Measurements from ENCODE around the gene OXSR1.

OXSR1 gene

GRCh38 chr3:38164952-38165721 lies at the start of gene OXSR1:
OXSR1 (plus strand) TSS chr3:38165537; CDS start chr3:38165877, 340 bp downstream.
- Mint-ChIP-seq H3K4me3 (peak within 1 kb of the TSS; percentile 95), H3K27me3 (no peaks in the 10 kb centered on the region), H3K9me3 (no peaks in the 10 kb centered on the region), H3K4me1 (peaks cover 44% of the 10 kb centered on the region), H3K36me3 (peaks cover 11% of the 10 kb centered on the region), H3K27ac (peak within 1 kb of the TSS; percentile 100)

DNA sequence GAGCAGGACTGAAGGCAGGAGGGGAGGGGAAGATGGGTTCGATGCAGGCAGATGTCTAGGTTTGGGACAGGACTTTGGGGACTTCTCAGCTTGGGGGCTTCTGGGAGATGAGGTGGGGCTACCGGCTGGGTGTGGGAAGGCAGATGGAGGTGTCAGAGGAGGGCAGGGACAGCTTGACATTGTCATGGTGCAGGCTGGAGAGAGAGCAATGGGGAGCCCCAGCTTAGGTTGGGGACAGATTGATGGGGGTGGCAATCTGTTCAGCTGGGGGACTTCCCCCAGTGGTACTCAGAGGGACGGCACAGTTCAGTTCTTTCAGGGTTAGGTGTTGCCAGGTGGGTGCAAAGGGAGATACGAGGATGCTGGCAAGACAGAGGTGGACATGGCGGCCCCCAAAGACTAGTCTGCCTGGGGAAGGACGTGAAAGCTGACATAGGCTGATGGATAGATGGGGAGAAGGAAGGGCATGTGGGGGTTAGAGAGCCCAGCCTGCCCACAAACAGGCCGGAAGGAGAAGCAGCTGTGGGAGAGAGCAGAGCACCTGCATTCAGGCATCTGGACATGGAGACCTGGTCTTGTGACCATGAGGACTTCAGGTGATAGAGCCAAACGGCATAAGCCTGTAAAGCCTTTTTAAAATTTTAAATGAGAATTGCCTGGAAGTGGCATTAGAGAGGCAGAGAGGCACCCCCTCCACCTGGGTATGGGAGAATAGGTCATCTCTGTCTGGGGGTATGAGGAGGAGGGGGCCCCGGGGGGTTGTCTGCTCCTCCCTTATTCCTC lies 49.5 kb upstream of the OXSR1 start:
- no peak overlapping the region for H3K27ac Mint-ChIP-seq
- H3K36me3 Mint-ChIP-seq = no peaks in the 10 kb centered on the region
- no peaks in the 10 kb centered on the region for H3K27me3 Mint-ChIP-seq
- H3K4me3 Mint-ChIP-seq = no peak overlapping the region
- no peaks in the 10 kb centered on the region for H3K9me3 Mint-ChIP-seq
- H3K4me1 Mint-ChIP-seq = peaks cover 7% of the 10 kb centered on the region

- Mint-ChIP-seq H3K9me3 (no peaks in the 10 kb centered on the region), H3K27me3 (no peaks in the 10 kb centered on the region), H3K27ac (no peak overlapping the region), H3K4me1 (peaks cover 7% of the 10 kb centered on the region), H3K4me3 (no peak overlapping the region), H3K36me3 (no peaks in the 10 kb centered on the region)
Measured at GRCh38 chr3:38116471-38117162, 48.7 kb upstream of the OXSR1 start.

- no peak overlapping the region for H3K4me3 Mint-ChIP-seq
- no peak overlapping the region for H3K27ac Mint-ChIP-seq
- peaks cover 7% of the 10 kb centered on the region for H3K4me1 Mint-ChIP-seq
- no peaks in the 10 kb centered on the region for H3K36me3 Mint-ChIP-seq
- H3K27me3 Mint-ChIP-seq = no peaks in the 10 kb centered on the region
- H3K9me3 Mint-ChIP-seq = no peaks in the 10 kb centered on the region
Measured at GRCh38 chr3:38117163-38117716, 48.1 kb upstream of the OXSR1 start.

- no peaks in the 10 kb centered on the region for H3K36me3 Mint-ChIP-seq
- H3K27ac Mint-ChIP-seq = no peak overlapping the region
- H3K9me3 Mint-ChIP-seq = no peaks in the 10 kb centered on the region
- no peaks in the 10 kb centered on the region for H3K27me3 Mint-ChIP-seq
- no peak overlapping the region for H3K4me3 Mint-ChIP-seq
- H3K4me1 Mint-ChIP-seq = peaks cover 7% of the 10 kb centered on the region
Measured at GRCh38 chr3:38117748-38118420, 47.5 kb upstream of the OXSR1 start.

DNA sequence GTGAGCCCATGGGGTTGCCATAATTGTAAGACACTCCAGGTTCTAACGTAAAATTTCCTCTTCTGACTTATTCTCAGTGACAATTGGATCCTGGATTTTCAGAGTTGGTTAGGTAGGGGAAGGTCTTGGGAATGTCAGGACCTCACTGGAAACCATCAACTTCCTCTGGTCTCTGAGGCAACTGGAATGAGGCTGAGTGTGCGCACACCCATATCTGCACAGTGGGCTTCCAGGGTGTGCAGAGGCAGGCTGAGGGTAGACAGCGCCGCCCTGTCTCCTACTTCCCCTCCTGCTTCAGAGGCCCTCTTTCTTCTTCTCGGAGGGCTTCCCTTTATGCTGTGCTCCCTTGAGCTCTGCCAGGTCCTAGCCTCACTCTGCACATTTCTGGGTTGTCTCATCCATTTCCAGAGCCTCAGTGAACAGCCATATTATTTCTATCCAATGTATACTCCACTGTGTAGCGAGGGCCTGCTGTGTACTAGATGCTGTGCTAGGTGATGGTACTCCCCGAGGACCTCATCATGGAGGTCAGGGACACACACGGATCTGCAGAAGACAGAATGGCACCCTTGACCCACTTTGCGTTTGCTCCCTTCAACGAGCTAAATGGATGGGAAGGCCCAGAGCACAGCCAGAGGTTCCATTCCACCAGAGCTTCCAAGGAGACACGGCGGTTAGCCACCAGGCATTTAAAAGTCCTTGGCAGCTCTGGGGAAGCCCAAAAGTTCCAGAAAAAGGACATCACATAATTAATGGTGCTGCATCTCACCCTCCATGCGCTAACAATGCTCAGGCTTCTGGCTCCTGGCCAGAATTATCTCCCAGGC lies 46.7 kb upstream of the OXSR1 start:
- Mint-ChIP-seq H3K27ac (no peak overlapping the region), H3K36me3 (no peaks in the 10 kb centered on the region), H3K4me3 (no peak overlapping the region), H3K27me3 (no peaks in the 10 kb centered on the region), H3K9me3 (no peaks in the 10 kb centered on the region), H3K4me1 (peaks cover 7% of the 10 kb centered on the region)

DNA sequence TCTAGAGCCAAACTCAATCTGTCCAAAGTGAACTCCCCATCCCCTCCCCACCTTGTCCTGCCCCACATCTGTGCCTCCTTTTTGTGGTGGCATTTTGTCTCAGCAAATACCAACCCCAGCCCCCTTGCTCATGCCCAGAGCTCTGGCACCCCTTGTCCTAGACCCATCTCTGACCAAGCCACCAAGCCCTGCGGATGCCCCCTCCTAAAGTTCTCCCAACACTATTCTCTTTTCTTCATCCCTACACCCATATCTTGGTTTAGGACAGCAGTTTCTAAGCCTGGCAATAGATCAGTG lies 46.1 kb upstream of the OXSR1 start:
- peaks cover 7% of the 10 kb centered on the region for H3K4me1 Mint-ChIP-seq
- H3K4me3 Mint-ChIP-seq = no peak overlapping the region
- no peaks in the 10 kb centered on the region for H3K27me3 Mint-ChIP-seq
- no peaks in the 10 kb centered on the region for H3K36me3 Mint-ChIP-seq
- H3K27ac Mint-ChIP-seq = no peak overlapping the region
- no peaks in the 10 kb centered on the region for H3K9me3 Mint-ChIP-seq

DNA sequence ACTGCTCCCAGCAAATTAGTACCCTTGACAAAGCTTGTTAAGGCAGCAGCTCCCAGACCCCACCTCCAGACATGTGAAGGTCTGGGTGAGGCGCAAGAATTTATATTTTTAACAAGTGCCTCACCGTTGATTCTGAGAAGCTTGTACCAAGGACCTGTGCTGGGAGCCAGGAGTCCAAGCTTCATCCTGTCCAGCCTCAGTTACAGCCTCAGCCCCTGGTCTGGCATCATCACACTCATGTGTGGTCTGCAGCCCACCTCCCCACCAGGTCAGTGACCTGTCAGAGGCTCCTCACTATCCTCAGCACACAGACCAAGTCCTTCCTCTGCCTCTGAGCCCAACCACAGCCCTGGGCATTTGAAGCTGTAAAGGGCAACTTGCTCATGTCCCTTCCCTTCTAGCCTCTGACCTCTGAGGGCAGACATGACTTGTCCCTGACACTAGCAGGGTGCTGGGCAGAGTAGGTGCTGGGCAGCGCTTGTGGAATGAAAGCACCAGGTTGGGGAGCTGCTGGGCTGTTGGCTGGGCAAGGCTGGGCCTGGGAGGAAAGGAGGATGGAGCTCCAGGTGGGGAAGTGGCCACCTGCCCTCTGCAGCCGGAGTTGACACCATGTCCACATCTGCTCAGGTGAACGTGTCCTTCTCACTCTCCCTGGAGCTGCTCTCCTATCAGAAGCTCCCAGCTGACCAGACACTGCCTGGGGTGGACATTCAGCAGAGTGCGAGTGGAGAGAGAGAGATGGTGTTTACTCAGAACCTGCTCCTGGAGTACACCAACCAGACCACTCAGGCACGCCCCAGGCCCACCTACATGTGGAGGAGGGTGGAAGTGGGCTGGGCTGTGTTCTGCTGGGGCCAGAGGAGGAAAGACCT lies 45.3 kb upstream of the OXSR1 start:
- Mint-ChIP-seq H3K4me1 (peaks cover 7% of the 10 kb centered on the region), H3K27ac (peak overlapping the region; percentile 41), H3K36me3 (peaks cover 3% of the 10 kb centered on the region), H3K4me3 (no peak overlapping the region), H3K9me3 (no peaks in the 10 kb centered on the region), H3K27me3 (no peaks in the 10 kb centered on the region)

DNA sequence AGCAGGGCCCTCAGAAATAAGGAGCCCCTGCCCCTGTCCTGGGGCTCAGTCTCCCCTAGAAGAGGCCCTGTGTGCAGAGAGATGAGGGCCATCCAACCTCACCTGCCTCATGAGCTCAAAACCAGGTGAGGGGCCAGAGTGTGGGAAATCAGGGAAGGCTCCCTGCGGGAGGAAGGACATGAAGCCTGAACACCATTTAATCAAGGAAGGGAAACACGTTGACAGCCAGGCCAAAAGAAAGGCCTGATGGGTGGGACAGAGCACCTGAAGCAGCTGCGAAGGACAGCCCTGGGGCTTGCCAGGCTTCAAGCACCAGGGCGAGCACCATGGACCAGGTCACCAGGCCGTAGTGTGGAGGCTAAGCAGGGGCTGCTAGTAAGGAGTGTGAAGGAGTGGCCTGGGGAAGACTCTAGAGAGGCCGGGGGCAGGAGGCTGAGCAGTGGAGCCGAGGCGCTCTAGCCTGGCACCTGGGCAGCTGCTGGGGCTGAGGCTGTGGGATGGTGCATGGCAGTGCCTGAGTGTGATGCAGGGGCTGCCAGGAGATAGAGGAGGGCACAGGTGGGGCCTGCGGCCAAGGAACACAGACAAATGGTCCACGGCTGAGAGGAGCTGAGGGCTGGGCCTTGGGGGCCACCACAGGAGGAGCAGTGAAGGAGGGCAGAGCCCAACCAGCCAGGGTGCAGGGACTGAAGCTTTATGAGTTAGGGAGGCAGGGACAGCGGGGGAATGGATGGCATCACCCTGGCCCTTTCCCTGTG lies 44.5 kb upstream of the OXSR1 start:
- Mint-ChIP-seq H3K4me3 (no peak overlapping the region), H3K4me1 (peaks cover 7% of the 10 kb centered on the region), H3K36me3 (peaks cover 4% of the 10 kb centered on the region), H3K27ac (peak overlapping the region; percentile 88), H3K9me3 (no peaks in the 10 kb centered on the region), H3K27me3 (no peaks in the 10 kb centered on the region)

DNA sequence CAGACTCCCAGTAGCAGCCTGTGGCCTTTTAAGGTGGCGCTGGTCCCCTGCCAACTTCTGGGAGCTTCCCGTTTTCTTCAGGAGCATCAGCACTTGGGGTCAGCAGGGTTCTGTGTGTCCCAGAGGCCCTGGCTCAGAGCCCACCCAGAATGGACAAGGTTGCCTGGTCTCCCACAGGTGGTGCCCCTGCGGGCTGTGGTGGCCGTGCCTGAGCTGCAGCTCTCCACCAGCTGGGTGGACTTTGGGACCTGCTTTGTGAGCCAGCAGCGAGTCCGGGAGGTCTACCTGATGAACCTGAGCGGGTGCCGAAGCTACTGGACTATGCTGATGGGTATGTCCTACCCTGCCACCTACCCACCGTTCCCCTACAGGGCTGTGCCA lies 43.9 kb upstream of the OXSR1 start:
- Mint-ChIP-seq H3K9me3 (no peaks in the 10 kb centered on the region), H3K27me3 (no peaks in the 10 kb centered on the region), H3K4me3 (no peak overlapping the region), H3K4me1 (peaks cover 7% of the 10 kb centered on the region), H3K36me3 (peaks cover 4% of the 10 kb centered on the region), H3K27ac (no peak overlapping the region)

GRCh38 chr3:38121832-38122461 lies 43.4 kb upstream of the OXSR1 start:
- no peak overlapping the region for H3K4me3 Mint-ChIP-seq
- H3K4me1 Mint-ChIP-seq = peaks cover 7% of the 10 kb centered on the region
- no peaks in the 10 kb centered on the region for H3K27me3 Mint-ChIP-seq
- no peaks in the 10 kb centered on the region for H3K9me3 Mint-ChIP-seq
- H3K36me3 Mint-ChIP-seq = peaks cover 4% of the 10 kb centered on the region
- no peak overlapping the region for H3K27ac Mint-ChIP-seq

DNA sequence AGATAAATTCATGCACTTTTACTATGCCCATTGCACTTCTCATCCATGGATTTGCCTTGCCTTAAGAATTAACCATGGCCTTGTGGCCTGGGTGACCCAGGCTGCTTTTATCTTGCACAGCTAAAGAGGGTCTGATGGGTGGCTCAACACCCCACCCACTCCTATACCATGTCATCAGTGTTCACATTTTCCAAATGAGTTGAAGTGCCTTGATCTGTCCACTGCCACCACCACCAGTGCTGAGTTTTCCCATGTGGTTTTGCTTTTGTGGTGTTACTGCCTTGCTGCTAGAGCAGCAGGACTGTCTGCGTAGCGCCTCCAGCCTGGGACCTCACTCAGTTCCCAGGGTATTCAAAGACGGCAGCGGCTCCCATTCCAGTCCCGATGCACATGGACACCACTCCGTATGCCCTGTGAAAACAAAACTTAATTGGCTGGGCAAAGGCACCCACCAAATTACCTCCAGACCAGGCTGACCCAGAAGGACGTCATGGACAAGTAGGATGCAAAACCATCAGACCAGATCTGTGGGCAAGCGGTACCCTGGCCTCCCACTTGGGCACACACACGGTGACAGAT lies 42.5 kb upstream of the OXSR1 start:
- no peak overlapping the region for H3K4me3 Mint-ChIP-seq
- H3K36me3 Mint-ChIP-seq = peaks cover 4% of the 10 kb centered on the region
- H3K9me3 Mint-ChIP-seq = no peaks in the 10 kb centered on the region
- H3K27me3 Mint-ChIP-seq = no peaks in the 10 kb centered on the region
- H3K4me1 Mint-ChIP-seq = peaks cover 7% of the 10 kb centered on the region
- H3K27ac Mint-ChIP-seq = no peak overlapping the region

Measured in activated naive CD4-positive, alpha-beta T cell treated with anti-CD3 and anti-CD28 coated beads, Interleukin-2, amount 50 U/mL, for 24 hours (primary cell).